Neuron (in vitro differentiated cells): Measurements from ENCODE around the gene SSU72.

Experiments used
- H2AFZ ChIP-seq: one replicate; pipeline ENCODE4 v1.6.1; 2013; ENCODE audit warnings: low read depth, mild to moderate bottlenecking, inconsistent platforms, low read length, moderate library complexity
- H3K27me3 ChIP-seq: one replicate; pipeline ENCODE4 v1.6.1; 2013; ENCODE audit warnings: low read length; ENCODE audit not compliant: insufficient read depth
- H3K36me3 ChIP-seq: one replicate; pipeline ENCODE4 v1.6.1; 2013; ENCODE audit warnings: low read length; ENCODE audit not compliant: insufficient read depth
- H3K4me1 ChIP-seq: one replicate; pipeline ENCODE4 v1.6.1; 2013; ENCODE audit warnings: low read length; ENCODE audit not compliant: insufficient read depth
- H3K4me3 ChIP-seq: 2 replicates; pipeline ENCODE4 v1.5.1; 2013; ENCODE audit warnings: mild to moderate bottlenecking, low read length, moderate library complexity
- H3K9me3 ChIP-seq: one replicate; pipeline ENCODE4 v1.6.1; 2013; ENCODE audit warnings: low read length

Gene SSU72

GRCh38 chr1:1556505-1556904 lies 18.2 kb downstream of the SSU72 start:
- H2AFZ ChIP-seq: no peak overlapping the region
- no peaks in the 10 kb centered on the region for H3K9me3 ChIP-seq

GRCh38 chr1:1554926-1555915 lies 19.4 kb downstream of the SSU72 start:
- no peak overlapping the region for H2AFZ ChIP-seq
- no peak overlapping the region for H3K4me3 ChIP-seq
- H3K27me3 ChIP-seq: no peaks in the 10 kb centered on the region
- peaks cover 16% of the 10 kb centered on the region for H3K4me1 ChIP-seq
- H3K9me3 ChIP-seq: no peaks in the 10 kb centered on the region
- H3K36me3 ChIP-seq: peaks cover 2% of the 10 kb centered on the region

More at GRCh38 chr1:1556505-1556904, 18.2 kb downstream of the SSU72 start:
- H3K27me3 ChIP-seq: no peaks in the 10 kb centered on the region
- H3K4me1 ChIP-seq: peaks cover 16% of the 10 kb centered on the region
- H3K4me3 ChIP-seq: no peak overlapping the region
- peaks cover 13% of the 10 kb centered on the region for H3K36me3 ChIP-seq

GRCh38 chr1:1554550-1554925 lies 20.1 kb downstream of the SSU72 start:
- Histone ChIP-seq H3K27me3 (no peaks in the 10 kb centered on the region), H3K9me3 (no peaks in the 10 kb centered on the region), H3K4me3 (no peak overlapping the region), H2AFZ (no peak overlapping the region), H3K36me3 (no peaks in the 10 kb centered on the region), H3K4me1 (peaks cover 16% of the 10 kb centered on the region)

GRCh38 chr1:1553821-1554494 lies 20.7 kb downstream of the SSU72 start:
- Histone ChIP-seq H2AFZ (no peak overlapping the region), H3K36me3 (no peaks in the 10 kb centered on the region), H3K4me1 (peaks cover 16% of the 10 kb centered on the region), H3K9me3 (no peaks in the 10 kb centered on the region), H3K4me3 (no peak overlapping the region), H3K27me3 (no peaks in the 10 kb centered on the region)

- Histone ChIP-seq H3K27me3 (no peaks in the 10 kb centered on the region), H3K9me3 (no peaks in the 10 kb centered on the region), H3K4me3 (no peak overlapping the region), H3K4me1 (peaks cover 16% of the 10 kb centered on the region), H2AFZ (no peak overlapping the region), H3K36me3 (no peaks in the 10 kb centered on the region)
Observed at GRCh38 chr1:1552263-1552639, 22.4 kb downstream of the SSU72 start.

GRCh38 chr1:1551524-1552262 lies 23.0 kb downstream of the SSU72 start:
- Histone ChIP-seq H3K27me3 (no peaks in the 10 kb centered on the region), H3K4me1 (peaks cover 16% of the 10 kb centered on the region), H2AFZ (no peak overlapping the region), H3K36me3 (no peaks in the 10 kb centered on the region), H3K4me3 (no peak overlapping the region), H3K9me3 (no peaks in the 10 kb centered on the region)

GRCh38 chr1:1550591-1551432 lies 23.9 kb downstream of the SSU72 start:
- Histone ChIP-seq H3K9me3 (no peaks in the 10 kb centered on the region), H3K36me3 (no peaks in the 10 kb centered on the region), H2AFZ (no peak overlapping the region), H3K27me3 (no peaks in the 10 kb centered on the region), H3K4me1 (peaks cover 15% of the 10 kb centered on the region), H3K4me3 (no peak overlapping the region)

- H3K4me3 ChIP-seq: no peak overlapping the region
- H3K4me1 ChIP-seq: peaks cover 8% of the 10 kb centered on the region
- H2AFZ ChIP-seq: no peak overlapping the region
- no peaks in the 10 kb centered on the region for H3K9me3 ChIP-seq
- H3K27me3 ChIP-seq: no peaks in the 10 kb centered on the region
- H3K36me3 ChIP-seq: no peaks in the 10 kb centered on the region
Observed at GRCh38 chr1:1550087-1550486, 24.6 kb downstream of the SSU72 start.

- Histone ChIP-seq H3K4me1 (no peaks in the 10 kb centered on the region), H2AFZ (no peak overlapping the region), H3K36me3 (peaks cover 5% of the 10 kb centered on the region), H3K9me3 (no peaks in the 10 kb centered on the region), H3K27me3 (no peaks in the 10 kb centered on the region), H3K4me3 (no peak overlapping the region)
Observed at GRCh38 chr1:1548591-1548990, 26.1 kb downstream of the SSU72 start.

- Histone ChIP-seq H2AFZ (no peak overlapping the region), H3K27me3 (no peaks in the 10 kb centered on the region), H3K4me1 (no peaks in the 10 kb centered on the region), H3K4me3 (no peak overlapping the region), H3K9me3 (no peaks in the 10 kb centered on the region), H3K36me3 (peaks cover 14% of the 10 kb centered on the region)
Observed at GRCh38 chr1:1547476-1547875, 27.2 kb downstream of the SSU72 start.

- Histone ChIP-seq H2AFZ (no peak overlapping the region), H3K27me3 (no peaks in the 10 kb centered on the region), H3K9me3 (no peaks in the 10 kb centered on the region), H3K4me1 (no peaks in the 10 kb centered on the region), H3K4me3 (no peak overlapping the region), H3K36me3 (peaks cover 15% of the 10 kb centered on the region)
Observed at GRCh38 chr1:1547011-1547410, 27.7 kb downstream of the SSU72 start.

- no peak overlapping the region for H2AFZ ChIP-seq
- no peaks in the 10 kb centered on the region for H3K9me3 ChIP-seq
- H3K27me3 ChIP-seq: no peaks in the 10 kb centered on the region
- no peaks in the 10 kb centered on the region for H3K4me1 ChIP-seq
- H3K4me3 ChIP-seq: no peak overlapping the region
- H3K36me3 ChIP-seq: peaks cover 21% of the 10 kb centered on the region
Observed at GRCh38 chr1:1545946-1546737, 28.5 kb downstream of the SSU72 start.
